ENCODE data around the gene CDC45.

The CDC45 gene

DNA sequence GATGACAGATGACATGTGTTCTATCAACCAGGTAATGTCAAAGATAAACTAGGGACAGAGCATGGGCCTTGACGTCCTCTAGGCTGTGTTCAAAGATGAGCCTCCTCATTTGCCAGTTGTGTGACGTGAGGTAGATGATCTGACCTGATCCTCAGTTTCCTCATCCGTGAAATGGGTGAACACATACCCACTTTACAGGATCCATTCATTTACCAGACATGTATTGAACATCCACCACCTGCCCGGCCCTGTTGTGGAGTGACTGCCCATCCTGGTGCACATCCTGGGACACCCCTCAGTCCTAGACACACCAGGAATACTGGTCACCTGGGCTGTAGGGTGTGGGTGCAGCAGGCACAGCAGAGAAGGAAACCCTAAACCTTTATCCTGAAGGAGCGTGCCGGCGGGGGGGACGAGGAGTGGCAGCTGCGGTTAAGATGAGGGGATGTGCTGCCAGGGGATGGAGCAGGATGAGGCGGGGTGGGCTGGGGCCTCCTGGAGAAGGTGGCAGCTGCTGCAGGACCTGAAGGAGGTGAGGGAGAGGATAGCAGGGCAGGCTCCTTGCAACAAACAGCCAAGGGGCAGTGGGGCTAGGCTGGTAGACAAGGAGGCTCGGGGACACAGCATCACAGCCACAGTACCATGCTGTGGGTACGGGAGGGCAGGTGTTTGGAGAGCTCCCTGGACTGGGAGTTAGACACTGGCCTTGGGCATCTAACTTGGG lies 36.1 kb downstream of the CDC45 start:
- no peak for DNase-seq (ENCODE audit: low spot score)

DNA sequence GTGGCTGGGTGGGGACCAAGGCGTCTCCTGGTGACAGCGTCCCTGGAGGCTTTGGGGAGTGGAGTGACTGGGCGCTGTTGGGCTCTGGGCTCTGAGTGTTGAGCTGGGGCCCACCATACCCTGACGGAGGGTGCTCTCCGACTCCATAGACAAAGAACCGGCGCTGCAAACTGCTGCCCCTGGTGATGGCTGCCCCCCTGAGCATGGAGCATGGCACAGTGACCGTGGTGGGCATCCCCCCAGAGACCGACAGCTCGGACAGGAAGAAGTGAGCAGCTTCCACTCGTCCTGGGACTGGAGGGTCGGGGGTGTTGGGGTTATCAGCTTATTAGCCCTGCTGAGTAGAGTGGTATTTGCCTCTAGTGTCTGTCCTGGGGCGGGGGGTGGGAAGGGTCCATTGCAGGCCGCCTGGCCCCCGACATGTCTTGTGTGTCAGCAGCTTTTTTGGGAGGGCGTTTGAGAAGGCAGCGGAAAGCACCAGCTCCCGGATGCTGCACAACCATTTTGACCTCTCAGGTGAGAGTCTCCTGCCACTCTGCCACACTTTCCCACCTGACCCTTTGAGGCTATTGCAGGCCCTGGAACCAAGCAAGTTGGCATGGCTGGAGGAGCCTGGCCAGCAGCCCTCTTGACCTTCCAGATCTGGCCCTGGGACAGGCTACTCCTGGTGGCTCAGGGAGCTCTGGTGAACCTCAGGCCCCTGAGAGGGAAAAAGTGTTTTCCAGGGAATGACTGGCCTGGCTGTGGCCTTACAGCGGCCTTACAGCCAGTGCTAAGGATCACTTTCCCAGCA lies 36.9 kb downstream of the CDC45 start:
- no peak for DNase-seq (ENCODE audit: low spot score)

DNA sequence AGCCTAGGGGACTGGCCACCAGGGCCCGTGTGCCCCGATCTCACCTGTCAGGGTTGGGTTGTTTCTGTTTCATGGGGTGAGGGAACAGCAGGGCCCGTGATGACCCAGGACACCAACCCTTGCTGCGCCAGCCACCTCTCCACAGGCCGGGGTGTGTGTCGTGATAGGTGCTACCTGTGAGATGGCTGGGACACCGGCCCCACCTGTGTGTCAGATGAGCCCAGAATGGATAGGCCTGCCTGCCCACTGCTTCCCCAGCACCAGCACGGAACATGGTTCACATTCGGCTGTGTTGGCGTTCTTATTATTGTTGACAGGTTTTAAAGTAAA lies 37.4 kb downstream of the CDC45 start:
- DNase-seq (ENCODE audit: low spot score) = no peak

- DNase-seq (ENCODE audit: low spot score) = no peak
These were observed 38.3 kb downstream of the CDC45 start for GRCh38 chr22:19517919-19518611.

GRCh38 chr22:19518635-19519034 lies 38.9 kb downstream of the CDC45 start:
- no peak for DNase-seq (ENCODE audit: low spot score)

- no peak for DNase-seq (ENCODE audit: low spot score)
These were observed 39.6 kb downstream of the CDC45 start for GRCh38 chr22:19519041-19519926.

DNA sequence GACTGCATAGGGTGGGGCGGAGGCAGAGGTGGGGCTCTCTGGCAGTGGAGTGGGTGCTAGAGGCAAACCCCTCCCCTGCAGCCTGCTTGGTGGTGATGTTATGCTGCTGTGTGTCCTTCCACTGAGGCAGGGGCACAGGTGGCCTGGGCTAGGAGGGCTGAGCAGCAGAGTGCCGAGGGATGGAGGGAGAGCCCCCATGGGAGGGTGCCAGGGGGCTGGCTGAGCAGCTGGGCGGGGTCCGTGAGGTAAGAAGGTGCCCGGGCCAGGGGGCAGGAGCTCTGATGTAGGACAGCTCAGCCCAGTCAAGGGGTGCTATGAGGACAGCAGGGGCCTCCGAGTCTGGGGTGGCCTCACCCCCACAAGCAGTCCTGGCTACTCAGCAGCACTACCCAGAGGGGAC lies 40.3 kb downstream of the CDC45 start:
- DNase-seq (ENCODE audit: low spot score) = no peak

- DNase-seq (ENCODE audit: low spot score) = no peak
These were observed 41.0 kb downstream of the CDC45 start for GRCh38 chr22:19520566-19521305.

- peak; percentile 5 for DNase-seq (ENCODE audit: low spot score)
These were observed 42.6 kb downstream of the CDC45 start for GRCh38 chr22:19522190-19522880.

DNA sequence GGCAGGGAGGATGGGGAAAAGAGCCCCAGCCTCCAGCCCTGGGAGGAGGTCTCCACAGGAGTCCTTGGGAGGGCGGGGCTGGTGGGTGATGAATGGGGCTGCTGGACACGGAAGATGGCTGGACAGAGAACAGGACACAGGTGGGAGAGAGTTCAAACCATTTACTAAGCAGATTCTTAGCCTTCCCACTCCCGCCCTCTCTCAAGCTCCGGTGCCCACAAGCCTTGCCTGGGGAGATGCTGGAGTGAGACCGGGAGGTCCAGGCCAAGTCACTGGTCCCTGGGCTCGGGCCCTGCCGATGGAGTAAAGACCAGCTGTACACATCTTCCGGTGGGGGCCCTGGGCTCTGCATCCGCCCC lies 43.1 kb downstream of the CDC45 start:
- DNase-seq (ENCODE audit: low spot score) = no peak

DNA sequence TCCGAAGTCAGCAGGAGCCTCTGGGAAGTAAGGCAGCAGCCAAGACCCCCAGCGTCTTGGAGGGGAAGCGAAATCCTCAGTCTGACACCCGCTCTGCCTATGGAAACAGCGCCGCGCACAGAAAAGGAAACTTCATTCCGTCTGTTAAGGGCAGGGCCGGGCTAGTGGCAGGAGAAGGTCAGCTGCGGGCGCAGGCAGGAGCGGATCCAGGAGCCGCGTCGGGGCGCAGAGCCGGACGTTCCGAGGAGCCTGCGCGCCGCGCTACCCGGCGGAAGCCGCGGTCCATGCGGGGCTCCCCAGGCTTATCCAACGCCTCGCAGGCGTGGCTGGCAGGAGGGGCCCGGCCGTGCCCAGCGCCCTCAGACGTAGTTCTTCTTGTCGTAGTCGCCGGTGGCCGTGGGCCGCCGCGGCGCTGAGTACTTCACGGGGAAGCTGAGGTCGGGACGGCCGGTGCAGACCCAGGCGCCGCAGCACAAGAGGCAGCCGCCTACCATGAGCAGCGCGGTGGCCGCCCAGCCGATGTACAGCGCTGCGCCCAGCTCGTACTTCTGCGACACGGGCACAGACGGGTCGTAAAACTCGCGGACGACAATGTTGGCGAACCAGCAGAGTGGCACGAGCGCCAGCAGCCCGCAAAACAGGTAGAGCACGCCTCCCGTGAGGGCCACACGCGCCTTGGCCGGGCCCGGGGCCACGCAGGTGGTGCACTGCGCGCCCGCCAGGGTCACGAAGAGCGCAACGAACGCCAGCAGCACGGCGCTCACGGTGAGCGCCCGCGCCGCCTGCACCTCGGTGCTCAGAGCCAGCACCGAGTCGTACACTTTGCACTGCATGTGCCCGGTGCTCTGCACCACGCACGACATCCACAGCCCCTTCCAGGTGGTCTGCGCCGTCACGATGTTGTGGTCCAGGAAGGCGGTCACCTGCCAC lies 43.8 kb downstream of the CDC45 start:
- no peak for DNase-seq (ENCODE audit: low spot score)

DNA sequence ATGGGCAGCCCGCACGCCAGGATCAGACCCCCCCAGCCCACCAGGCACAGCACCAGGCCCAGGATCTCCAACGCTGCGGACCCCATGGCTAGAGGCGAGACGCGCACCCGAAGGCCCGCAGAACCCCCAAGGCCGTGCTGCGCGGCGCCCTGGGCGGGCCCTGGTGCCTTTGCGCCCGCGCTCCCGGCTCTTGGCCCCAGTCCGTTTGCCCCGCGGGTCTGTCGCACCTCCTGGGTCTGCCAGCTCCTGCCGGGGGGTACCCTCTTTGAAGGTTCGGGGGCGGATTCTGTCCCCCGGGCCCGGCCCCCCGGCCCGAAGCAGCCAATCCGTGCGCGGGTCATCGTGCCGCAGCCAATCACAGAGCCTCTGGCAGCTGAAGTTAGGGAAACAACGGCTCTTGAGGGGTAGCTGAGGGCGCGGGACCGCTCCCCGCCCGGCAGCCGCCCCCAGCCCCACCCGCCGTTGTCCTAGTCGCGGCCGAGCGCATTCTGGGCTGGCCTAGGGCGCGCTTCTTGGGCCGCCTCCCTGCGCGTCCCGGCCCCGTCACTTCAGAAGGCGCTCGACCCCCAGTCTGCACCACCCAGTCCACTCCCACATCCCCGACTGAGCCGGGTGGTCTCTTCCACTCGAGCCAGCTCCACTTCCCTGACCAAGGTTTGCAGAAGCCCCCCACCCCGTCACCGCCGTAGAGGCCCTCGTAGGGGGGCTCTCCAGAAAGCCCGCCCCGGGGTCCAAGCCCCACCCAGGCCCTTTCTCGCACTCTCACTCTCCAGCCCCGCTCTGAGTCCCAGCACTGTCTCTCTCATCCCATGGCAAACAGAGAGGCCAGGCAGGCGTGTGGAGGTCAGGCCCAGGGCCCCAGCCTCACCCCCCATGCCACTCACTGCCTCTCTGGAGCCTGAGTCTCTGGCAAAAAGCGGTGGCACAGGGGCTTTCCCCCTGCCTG lies 44.7 kb downstream of the CDC45 start, which contains the start of gene CLDN5:
Gene CLDN5 (minus strand): TSS at position 241 of the 946 bp plus-strand sequence. CDS start 155 bp downstream, at position 86.
- DNase-seq (ENCODE audit: low spot score) = no peak

DNA sequence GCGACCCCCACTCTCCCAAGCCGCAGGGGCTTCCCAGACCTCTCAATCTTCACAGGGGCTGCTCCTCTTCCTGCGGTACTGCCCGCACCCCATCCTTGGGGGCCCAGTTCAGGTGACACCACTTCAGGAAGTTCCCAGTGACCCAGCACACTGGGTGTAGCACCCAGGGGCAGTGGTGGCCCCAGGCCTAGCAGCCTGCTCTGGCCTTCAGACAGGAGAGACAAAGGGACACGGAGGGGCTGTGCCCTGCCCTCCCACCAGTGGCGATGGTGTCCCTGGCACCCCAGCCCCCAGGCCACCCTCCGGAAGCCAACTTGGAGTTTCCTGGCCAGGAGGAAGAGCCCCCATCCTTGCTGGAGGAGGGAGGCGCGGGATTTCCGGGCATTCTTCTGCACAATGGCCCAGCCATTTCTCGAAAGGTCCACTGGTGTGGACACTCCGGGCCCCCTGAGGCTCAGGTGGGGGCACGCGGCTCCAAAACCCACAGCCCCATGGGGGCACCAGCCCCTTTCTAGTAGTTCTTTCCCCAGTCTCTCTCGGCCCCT lies 45.5 kb downstream of the CDC45 start:
- no peak for DNase-seq (ENCODE audit: low spot score)

DNA sequence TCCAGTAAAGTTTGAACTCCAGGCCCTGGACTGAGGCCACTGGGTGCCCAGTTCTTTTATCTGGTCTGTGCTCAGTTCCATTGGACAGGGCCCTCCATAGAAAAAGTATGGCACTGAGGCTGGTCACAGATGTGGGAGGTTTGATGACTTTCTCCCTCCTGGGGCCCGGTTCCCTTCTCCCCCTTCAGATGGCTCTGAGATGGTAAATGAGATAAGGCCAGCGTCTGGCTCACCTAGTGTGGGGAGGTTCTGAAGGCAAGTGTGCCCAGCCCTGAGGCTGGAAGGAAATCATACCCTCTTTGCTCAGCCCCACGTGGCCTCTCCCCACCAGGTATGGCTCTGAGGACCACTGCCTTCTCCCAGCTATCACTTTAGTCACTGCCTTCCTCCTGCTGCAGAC lies 45.9 kb downstream of the CDC45 start:
- DNase-seq (ENCODE audit: low spot score) = no peak

GRCh38 chr22:19526076-19526701 lies 46.5 kb downstream of the CDC45 start:
- no peak for DNase-seq (ENCODE audit: low spot score)

GRCh38 chr22:19526702-19527111 lies 47.0 kb downstream of the CDC45 start:
- no peak for DNase-seq (ENCODE audit: low spot score)

- no peak for DNase-seq (ENCODE audit: low spot score)
These were observed 47.6 kb downstream of the CDC45 start for GRCh38 chr22:19527321-19527721.
